H1 (cell line): ENCODE data around the gene PRR35. TPM values are rescaled to one million over a fixed set of nuclear protein-coding genes. Genes with fewer than 3 reads are reported as not detected.

Source experiments
- CTCF ChIA-PET: fragments of 300-600 bp; sonication (Branson Sonifier 250); formaldehyde crosslinking; loops from one replicate; lab custom pipeline; 2021; ENCODE audit not compliant: partially characterized antibody; lab: Charles Lee
- POLR2A ChIA-PET: fragments of 300-600 bp; sonication (Branson Sonifier 250); formaldehyde crosslinking; loops from one replicate; lab custom pipeline; 2021; ENCODE audit warnings: inconsistent platforms; ENCODE audit not compliant: partially characterized antibody; lab: Charles Lee
- DNase-seq, 2 experiments: peaks; one replicate each; pipeline versions ENCODE4 v3.0.0 to v3.0.0-alpha.2; 2010 to 2022; ENCODE audit warnings: low spot score in 2 of 2, low read depth in 1 of 2, mixed read lengths in 1 of 2
- FAIRE-seq: peaks from 2 replicates; lab custom pipeline; 2011; peaks lifted over from hg19 to GRCh38; lab: Jason Lieb, UNC
- H2AFZ ChIP-seq: 2 replicates; pipeline ENCODE4 v1.8.1; 2012; ENCODE audit warnings: low read length, inconsistent platforms
- H2AK5ac ChIP-seq: 2 replicates; pipeline ENCODE4 v1.6.1; 2013; ENCODE audit warnings: low read depth, low read length
- H2BK120ac ChIP-seq: replicated peaks from 2 replicates; pipeline ENCODE3; 2013; ENCODE audit warnings: low read depth, low read length, inconsistent platforms
- H2BK12ac ChIP-seq: 2 replicates; pipeline ENCODE4 v1.6.1; 2013; ENCODE audit warnings: low read depth, low read length
- H2BK15ac ChIP-seq: 2 replicates; pipeline ENCODE4 v1.6.1; 2013; ENCODE audit warnings: low read length
- H2BK20ac ChIP-seq: 2 replicates; pipeline ENCODE4 v1.6.1; 2013; ENCODE audit warnings: low read length
- H2BK5ac ChIP-seq: 2 replicates; pipeline ENCODE4 v1.6.1; 2013; ENCODE audit warnings: low read depth, low read length
- H3K14ac ChIP-seq: 2 replicates; pipeline ENCODE4 v1.6.1; 2013; ENCODE audit warnings: inconsistent platforms; ENCODE audit not compliant: insufficient read length
- H3K18ac ChIP-seq: 2 replicates; pipeline ENCODE4 v1.6.1; 2013; ENCODE audit warnings: low read length; ENCODE audit errors: extremely low read depth
- H3K23ac ChIP-seq: 2 replicates; pipeline ENCODE4 v1.6.1; 2013; ENCODE audit warnings: inconsistent platforms; ENCODE audit not compliant: insufficient read length
- H3K23me2 ChIP-seq: 2 replicates; pipeline ENCODE4 v1.6.1; 2013; ENCODE audit warnings: low read depth, low read length
- H3K27ac ChIP-seq: 2 replicates; pipeline ENCODE4 v1.6.1; 2011; ENCODE audit warnings: low read depth, low read length, inconsistent platforms
- H3K27me3 ChIP-seq, 4 experiments: replicated peaks in 1 of 4; 1 replicate in 1 of 4; 2 replicates in 3 of 4; pipeline versions ENCODE4 v1.6.1 to v1.8.1; 2011 to 2013; ENCODE audit warnings: low read length in 3 of 4, mild to moderate bottlenecking in 3 of 4, inconsistent platforms in 2 of 4, mixed read lengths in 2 of 4, moderate library complexity in 1 of 4; ENCODE audit not compliant: control insufficient read depth in 3 of 4, insufficient read depth in 3 of 4; ENCODE audit errors: extremely low read depth in 1 of 4
- H3K36me3 ChIP-seq, 4 experiments: 2 replicates each; pipeline versions ENCODE4 v1.6.1 to v1.8.1; 2011 to 2013; ENCODE audit warnings: mild to moderate bottlenecking in 4 of 4, low read length in 3 of 4, moderate library complexity in 2 of 4, control low read depth in 1 of 4, inconsistent platforms in 1 of 4; ENCODE audit not compliant: insufficient read depth in 4 of 4, control insufficient read depth in 2 of 4
- H3K4ac ChIP-seq: replicated peaks from 2 replicates; pipeline ENCODE3; 2013; ENCODE audit warnings: low read length, low read depth, mixed read lengths, inconsistent platforms; ENCODE audit not compliant: insufficient read length
- H3K4me1 ChIP-seq, 4 experiments: replicated peaks in 1 of 4; 1 replicate in 1 of 4; 2 replicates in 3 of 4; pipeline versions ENCODE4 v1.6.1 to v1.8.1; 2011 to 2013; ENCODE audit warnings: low read length in 3 of 4, inconsistent platforms in 2 of 4, mixed read lengths in 1 of 4; ENCODE audit not compliant: insufficient read depth in 4 of 4, control insufficient read depth in 3 of 4
- H3K4me2 ChIP-seq, 2 experiments: 2 replicates each; pipeline versions ENCODE4 v1.6.1 to v1.8.1; 2011 to 2013; ENCODE audit warnings: low read depth in 2 of 2, low read length in 2 of 2, control low read depth in 1 of 2, inconsistent platforms in 1 of 2, mild to moderate bottlenecking in 1 of 2; ENCODE audit not compliant: insufficient read depth in 1 of 2
- H3K4me3 ChIP-seq, 4 experiments: fragments of 200-600, 300-600 bp in 1 of 4; sonication (generic), shearing (Covaris generic), sonication (Bioruptor Twin) in 1 of 4; 2 replicates each; pipeline versions ENCODE4 v1.5.1 to v1.8.1; 2011 to 2016; ENCODE audit warnings: low read length in 4 of 4, low read depth in 3 of 4, control low read depth in 2 of 4, inconsistent platforms in 2 of 4, mild to moderate bottlenecking in 2 of 4, mixed read lengths in 1 of 4, moderate library complexity in 1 of 4; ENCODE audit not compliant: insufficient read depth in 2 of 4; ENCODE audit errors: extremely low read depth in 1 of 4
- H3K56ac ChIP-seq: replicated peaks from 2 replicates; pipeline ENCODE3; 2013; ENCODE audit warnings: low read depth, mild to moderate bottlenecking, mixed read lengths, low read length, inconsistent platforms; ENCODE audit not compliant: insufficient read length
- H3K79me1 ChIP-seq: 2 replicates; pipeline ENCODE4 v1.6.1; 2013; ENCODE audit warnings: low read depth, low read length, control low read depth
- H3K79me2 ChIP-seq, 2 experiments: 2 replicates each; pipeline versions ENCODE4 v1.6.1 to v1.8.1; 2012 to 2013; ENCODE audit warnings: low read length in 2 of 2, mild to moderate bottlenecking in 2 of 2, inconsistent platforms in 1 of 2; ENCODE audit not compliant: insufficient read depth in 2 of 2, control insufficient read depth in 1 of 2
- H3K9ac ChIP-seq, 4 experiments: replicated peaks in 1 of 4; 1 replicate in 1 of 4; 2 replicates in 3 of 4; pipeline versions ENCODE4 v1.6.1 to v1.8.1; 2011 to 2013; ENCODE audit warnings: low read depth in 3 of 4, low read length in 3 of 4, control low read depth in 2 of 4, mild to moderate bottlenecking in 2 of 4, moderate library complexity in 2 of 4, inconsistent platforms in 1 of 4; ENCODE audit errors: extremely low read depth in 1 of 4
- H3K9me3 ChIP-seq, 2 experiments: 2 replicates each; pipeline versions ENCODE4 v1.6.1 to v1.8.1; 2012 to 2013; ENCODE audit warnings: mild to moderate bottlenecking in 2 of 2, moderate library complexity in 2 of 2, control low read depth in 1 of 2, inconsistent platforms in 1 of 2, low read depth in 1 of 2, low read length in 1 of 2, mixed read lengths in 1 of 2; ENCODE audit not compliant: insufficient read depth in 2 of 2
- H4K20me1 ChIP-seq, 2 experiments: replicated peaks in 1 of 2; 2 replicates each; pipeline versions ENCODE3 to v1.8.1; 2011 to 2013; ENCODE audit warnings: inconsistent platforms in 2 of 2, low read length in 2 of 2, mild to moderate bottlenecking in 1 of 2; ENCODE audit not compliant: insufficient read depth in 2 of 2, control insufficient read depth in 1 of 2
- H4K5ac ChIP-seq: 2 replicates; pipeline ENCODE4 v1.6.1; 2013; ENCODE audit warnings: low read length, low read depth, mixed read lengths, inconsistent platforms; ENCODE audit not compliant: insufficient read length
- H4K8ac ChIP-seq: 2 replicates; pipeline ENCODE4 v1.8.0; 2013; ENCODE audit warnings: mild to moderate bottlenecking, moderate library complexity, low read length, inconsistent platforms; ENCODE audit not compliant: insufficient read depth; ENCODE audit errors: extremely low read depth
- H4K91ac ChIP-seq: replicated peaks from 2 replicates; pipeline ENCODE3; 2013; ENCODE audit warnings: low read length, mixed read lengths, inconsistent platforms; ENCODE audit not compliant: insufficient read length
- BACH1 ChIP-seq: IDR thresholded peaks from 2 replicates; pipeline ENCODE4 v1.6.1; 2012; ENCODE audit warnings: low read length, improper control_type of control experiment
- CEBPB ChIP-seq: IDR thresholded peaks from 2 replicates; pipeline ENCODE4 v1.6.1; 2012; ENCODE audit warnings: low read depth, low read length
- RBBP5 ChIP-seq: IDR thresholded peaks from 2 replicates; pipeline ENCODE4 v1.7.1; 2012; ENCODE audit warnings: low read depth, mild to moderate bottlenecking, inconsistent platforms, low read length, moderate library complexity, borderline replicate concordance
- WGBS, 2 experiments: shearing (Covaris generic) in 1 of 2; methylation state at CpG; one replicate each; pipeline versions ENCODE4 v1.1.6 to v1.1.7; 2013 to 2015; ENCODE audit warnings: low lambda C conversion rate in 2 of 2, mixed read lengths in 2 of 2, inconsistent platforms in 1 of 2, low coverage in 1 of 2, missing lambda C conversion rate in 1 of 2; ENCODE audit not compliant: insufficient replicate concordance in 2 of 2, insufficient coverage in 1 of 2, insufficient read length in 1 of 2; ENCODE audit errors: extremely low coverage in 1 of 2, missing lambda C conversion rate in 1 of 2; 5-methylcytosine and 5-hydroxymethylcytosine counted together
- polyA plus RNA-seq, 7 experiments: library from polyadenylated mRNA; depleted of rRNA in 3 of 7; stranded (reverse) in 5 of 7; unstranded in 2 of 7; fragments of >200 nt in 5 of 7; fragments of 200-250 nt in 2 of 7; gene quantifications; 1 replicate in 5 of 7; 2 replicates in 1 of 7; 4 replicates in 1 of 7; pipeline versions ENCODE4 v1.2.1 to v1.2.3, GENCODE V29; 2011 to 2013; ENCODE audit warnings: missing spikeins in 2 of 7, mixed read lengths in 2 of 7
- total RNA-seq: library from RNA; stranded (reverse); fragmentation: NEBNext Ultra II Directional; extraction: Animal tissue kit (Norgen Biotek cat#: 25700); gene quantifications from 2 replicates; pipeline ENCODE4 v1.2.1, GENCODE V29; 2021

The PRR35 gene
- total and polyA plus RNA-seq, 2 of the 8 experiments (the other 6 are each of a cell fraction or from before 2014, with no cell fraction given), result 0.38 to 0.50 TPM

- FAIRE-seq, result no peak
- peak overlapping the region; percentile 29; the same call in 1 of the 2 replicates for H4K8ac ChIP-seq
- no peaks in the 10 kb centered on the region for H3K27me3 ChIP-seq
- peaks cover 9% of the 10 kb centered on the region; the same call in 1 of the 2 replicates for H3K23me2 ChIP-seq
- H3K36me3 ChIP-seq, result 0 out of 8 replicates have a peak, but pooled peaks cover 0 to under 1% (median 0%) of the 10 kb centered on the region in 4 experiments
- H2BK12ac ChIP-seq, result peak overlapping the region; percentile 50; the same call in 1 of the 2 replicates
- H3K56ac ChIP-seq, result no peak overlapping the region
- H3K4me1 ChIP-seq, result peaks cover 0 to 27% (median 12%) of the 10 kb centered on the region in 4 experiments; a peak in 5 of 7 replicates
- H4K20me1 ChIP-seq, result peaks cover 0 to 8% of the 10 kb centered on the region in 2 experiments
- CTCF ChIA-PET, result interaction anchor here (0.7 to 1.2 kb wide), 5 partner anchors 12 to 99 kb away, joined by 3 read pairs; no protein-coding TSS in a partner anchor
- WGBS, 2 experiments, result 88% methylated on average over 8 of the region's 11 CpGs; no CpG with 5 or more reads in 1 of the 2 experiments
- DNase-seq, result no peak
- TF ChIP-seq RBBP5 (0 out of 2 replicates have a peak, but pooled peaks have one; percentile 3), BACH1 (no peak), CEBPB (no peak)
- TF ChIP-seq, all 59 proteins: peak for 1
- Histone ChIP-seq H3K27ac (no peak overlapping the region), H2BK15ac (no peak overlapping the region; the same call in 1 of the 2 replicates), H3K4me3 (peak overlapping the region; percentile 64 to 95 (median 72); a peak in 5 of 8 replicates), H3K14ac (no peak overlapping the region), H2BK120ac (no peak overlapping the region), H4K5ac (no peak overlapping the region), H3K79me1 (no peaks in the 10 kb centered on the region; the same call in none of the 2 replicates), H3K4ac (no peak overlapping the region), H3K18ac (0 out of 2 replicates have a peak overlapping the region, but pooled peaks have one; percentile 10), H2AK5ac (no peak overlapping the region), H4K91ac (peak overlapping the region; percentile 15), H2BK5ac (no peak overlapping the region), H2BK20ac (no peak overlapping the region), H3K79me2 (peaks cover 0 to 9% of the 10 kb centered on the region in 2 experiments; a peak in 1 of 4 replicates), H2AFZ (no peak overlapping the region), H3K9me3 (no peaks in the 10 kb centered on the region), H3K23ac (no peak overlapping the region), H3K4me2 (peak overlapping the region; percentile 82 to 94), H3K9ac (no peak overlapping the region)
- POLR2A ChIA-PET, result interaction anchor here (0.7 to 7.9 kb wide), 12 partner anchors 8 to 127 kb away, joined by 3 to 58 read pairs (median 4); partner anchors contain the start of genes CAPN15, METTL26, RAB40C and WFIKKN1
Observed at GRCh38 chr16:568401-569258, 8.4 kb downstream of the PRR35 start.
